Mesothelial cell of epicardium (in vitro differentiated cells): Measurements from ENCODE around the gene RBMS3. TPM values are rescaled to one million over a fixed set of nuclear protein-coding genes. Genes with fewer than 3 reads are reported as not detected.

Experiments used
- DNase-seq, 2 experiments: peaks; one replicate each; pipeline ENCODE4 v3.0.0; 2021; ENCODE audit warnings: low spot score in 2 of 2; ENCODE audit not compliant: unreplicated experiment in 2 of 2
- H3K27ac Mint-ChIP-seq: 2 replicates; pipeline ENCODE4 v1.8.0; 2021; ENCODE audit warnings: mixed read lengths
- H3K27me3 Mint-ChIP-seq: 2 replicates; pipeline ENCODE4 v1.8.0; 2021; ENCODE audit warnings: low read depth, mixed read lengths
- H3K36me3 Mint-ChIP-seq: 2 replicates; pipeline ENCODE4 v1.8.0; 2021; ENCODE audit warnings: mixed read lengths
- H3K4me1 Mint-ChIP-seq: 2 replicates; pipeline ENCODE4 v1.8.0; 2021; ENCODE audit warnings: mixed read lengths
- H3K4me3 Mint-ChIP-seq: 2 replicates; pipeline ENCODE4 v1.8.0; 2021; ENCODE audit warnings: mild to moderate bottlenecking, moderate library complexity, mixed read lengths
- H3K9me3 Mint-ChIP-seq: 2 replicates; pipeline ENCODE4 v1.8.0; 2021; ENCODE audit warnings: mixed read lengths
- total RNA-seq: library from RNA; stranded (reverse); gene quantifications from 3 replicates; pipeline ENCODE4 v1.2.1, GENCODE V29; 2021
- TF ChIP-seq, protein P1 (sequence below): fragments of 200-600 bp; sonication (generic); IDR thresholded peaks from one replicate; pipeline ENCODE4 v1.5.0; 2021; ENCODE audit warnings: antibody characterized with exemption; ENCODE audit not compliant: unreplicated experiment

Gene RBMS3
- total RNA-seq, 1 donor from 2014 or later: 42.5 TPM

DNA sequence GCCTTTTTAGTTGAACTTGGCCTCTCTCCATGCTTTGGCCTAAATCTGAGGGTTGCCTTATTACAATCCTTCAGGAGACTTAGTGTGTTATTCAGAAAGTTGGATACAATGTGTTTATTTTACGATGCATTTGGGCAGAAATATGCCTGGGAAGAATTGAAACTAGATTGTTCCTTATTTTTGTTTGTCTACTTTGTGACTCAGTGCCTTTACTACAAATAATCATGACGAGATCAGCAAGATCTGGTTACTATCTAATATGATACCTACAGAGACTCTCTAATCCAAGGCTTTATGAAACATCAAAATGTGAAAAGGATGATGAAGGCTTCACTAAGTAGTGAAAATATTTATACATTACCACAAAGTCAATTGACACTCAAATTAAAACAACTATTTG, 82.2 kb downstream of the RBMS3 start:
- DNase-seq: no peak
- Mint-ChIP-seq H3K27ac (no peak overlapping the region), H3K9me3 (peaks cover 22% of the 10 kb centered on the region), H3K27me3 (no peaks in the 10 kb centered on the region), H3K4me3 (no peak overlapping the region), H3K4me1 (peaks cover 5% of the 10 kb centered on the region), H3K36me3 (peaks cover 14% of the 10 kb centered on the region)
- TF ChIP-seq, protein P1, sequence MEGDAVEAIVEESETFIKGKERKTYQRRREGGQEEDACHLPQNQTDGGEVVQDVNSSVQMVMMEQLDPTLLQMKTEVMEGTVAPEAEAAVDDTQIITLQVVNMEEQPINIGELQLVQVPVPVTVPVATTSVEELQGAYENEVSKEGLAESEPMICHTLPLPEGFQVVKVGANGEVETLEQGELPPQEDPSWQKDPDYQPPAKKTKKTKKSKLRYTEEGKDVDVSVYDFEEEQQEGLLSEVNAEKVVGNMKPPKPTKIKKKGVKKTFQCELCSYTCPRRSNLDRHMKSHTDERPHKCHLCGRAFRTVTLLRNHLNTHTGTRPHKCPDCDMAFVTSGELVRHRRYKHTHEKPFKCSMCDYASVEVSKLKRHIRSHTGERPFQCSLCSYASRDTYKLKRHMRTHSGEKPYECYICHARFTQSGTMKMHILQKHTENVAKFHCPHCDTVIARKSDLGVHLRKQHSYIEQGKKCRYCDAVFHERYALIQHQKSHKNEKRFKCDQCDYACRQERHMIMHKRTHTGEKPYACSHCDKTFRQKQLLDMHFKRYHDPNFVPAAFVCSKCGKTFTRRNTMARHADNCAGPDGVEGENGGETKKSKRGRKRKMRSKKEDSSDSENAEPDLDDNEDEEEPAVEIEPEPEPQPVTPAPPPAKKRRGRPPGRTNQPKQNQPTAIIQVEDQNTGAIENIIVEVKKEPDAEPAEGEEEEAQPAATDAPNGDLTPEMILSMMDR: no peak

DNA sequence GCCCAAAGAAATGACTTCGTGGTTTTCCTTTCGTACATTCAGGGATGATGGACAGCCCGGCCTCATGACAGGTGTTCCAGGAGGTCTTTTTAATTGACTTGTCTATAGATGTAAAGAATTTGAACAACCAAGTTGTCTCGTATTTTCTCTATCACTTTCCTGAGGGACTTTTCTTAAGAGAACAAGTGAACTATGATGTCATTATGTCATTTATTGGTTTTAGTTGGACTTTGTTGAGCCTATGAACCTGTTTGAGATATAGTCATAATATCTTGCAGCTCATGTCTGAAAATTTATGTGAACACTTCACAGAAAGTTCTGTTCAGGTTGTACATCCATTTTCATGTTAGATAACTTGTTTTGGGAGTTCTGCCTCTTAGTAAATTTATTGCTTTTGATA, 89.2 kb downstream of the RBMS3 start:
- no peak overlapping the region for H3K4me3 Mint-ChIP-seq
- H3K27ac Mint-ChIP-seq: peak overlapping the region; percentile 74
- H3K36me3 Mint-ChIP-seq: peaks cover 2% of the 10 kb centered on the region
- H3K27me3 Mint-ChIP-seq: no peaks in the 10 kb centered on the region
- H3K9me3 Mint-ChIP-seq: peaks cover 4% of the 10 kb centered on the region
- TF ChIP-seq, protein P1: no peak
- DNase-seq: no peak
- peaks cover 42% of the 10 kb centered on the region for H3K4me1 Mint-ChIP-seq

DNA sequence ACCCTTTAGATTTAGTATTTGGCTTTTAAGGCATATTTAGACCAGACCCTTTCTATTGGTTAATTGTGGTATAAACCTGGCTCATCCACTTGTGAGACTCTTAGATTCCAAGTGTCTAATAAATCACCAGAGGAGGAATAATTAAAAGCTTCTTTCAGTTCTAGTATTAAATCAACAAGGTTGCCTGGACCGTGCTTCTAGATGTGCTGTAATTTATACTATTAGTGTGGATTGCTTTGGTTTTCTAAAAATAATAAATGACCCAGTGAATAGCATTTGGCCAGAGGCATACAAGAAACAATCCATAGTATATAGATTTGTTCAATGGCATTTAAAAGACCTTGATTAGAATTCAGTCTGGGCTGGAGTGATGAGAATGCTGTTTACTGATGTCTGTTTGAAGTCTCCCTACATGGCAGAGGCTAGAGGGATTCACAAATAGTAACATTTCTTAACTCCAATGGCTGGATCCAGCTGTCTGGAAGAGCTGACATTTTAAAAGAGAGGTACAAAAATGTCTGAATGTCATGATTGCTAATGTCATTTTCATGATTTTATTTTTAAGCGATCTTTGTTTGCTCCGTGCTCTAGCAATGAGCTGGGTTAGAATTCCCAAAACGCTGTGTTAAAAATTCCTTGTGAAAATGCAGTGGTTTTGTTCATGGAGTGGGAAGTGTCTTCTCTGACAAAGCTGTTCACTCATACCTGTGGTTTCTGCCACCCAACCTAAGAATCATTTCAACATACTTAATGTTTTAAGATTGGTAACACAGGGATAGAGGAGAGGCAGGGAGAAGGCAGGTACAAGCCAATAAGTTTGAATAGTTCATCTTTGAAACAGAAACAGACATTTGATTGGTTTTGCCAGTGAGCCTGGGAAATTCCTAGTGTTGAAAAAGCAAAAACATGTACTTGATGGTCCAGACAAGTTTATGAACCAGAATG, 89.9 kb downstream of the RBMS3 start:
- Mint-ChIP-seq H3K4me1 (peaks cover 42% of the 10 kb centered on the region), H3K27me3 (no peaks in the 10 kb centered on the region), H3K4me3 (no peak overlapping the region), H3K27ac (peak overlapping the region; percentile 74), H3K9me3 (peaks cover 11% of the 10 kb centered on the region), H3K36me3 (peaks cover 10% of the 10 kb centered on the region)
- DNase-seq: no peak
- TF ChIP-seq, protein P1: no peak

DNA sequence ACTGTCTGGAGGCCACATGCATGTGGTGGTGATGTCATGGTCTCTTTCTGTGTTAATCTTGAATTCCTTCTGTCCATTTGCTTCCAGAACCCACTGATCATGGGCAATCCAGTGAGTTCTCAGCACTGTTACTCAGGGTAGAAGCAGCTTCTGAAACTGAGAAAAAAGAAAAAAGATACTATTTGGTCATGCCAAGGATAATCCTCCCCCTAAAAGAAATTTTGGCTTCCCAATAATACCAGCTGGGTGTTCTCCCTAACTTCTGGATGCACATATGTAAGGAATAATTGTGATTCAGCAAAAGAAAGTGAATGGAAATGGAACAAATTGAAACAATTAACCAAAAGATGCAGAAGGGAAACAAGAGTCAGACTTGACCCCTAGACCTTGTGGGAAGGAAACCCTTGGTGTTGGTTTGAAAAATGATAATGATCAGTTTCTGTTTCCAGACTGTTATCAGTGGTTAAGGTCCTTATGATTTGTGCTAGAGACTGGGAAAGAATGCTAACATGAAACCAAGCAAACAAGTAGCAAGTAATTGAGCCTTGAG, 92.3 kb downstream of the RBMS3 start:
- H3K9me3 Mint-ChIP-seq: peaks cover 13% of the 10 kb centered on the region
- peak overlapping the region; percentile 4 for H3K27ac Mint-ChIP-seq
- H3K4me1 Mint-ChIP-seq: peaks cover 42% of the 10 kb centered on the region
- TF ChIP-seq, protein P1: no peak
- no peaks in the 10 kb centered on the region for H3K27me3 Mint-ChIP-seq
- H3K36me3 Mint-ChIP-seq: peaks cover 11% of the 10 kb centered on the region
- DNase-seq: no peak
- no peak overlapping the region for H3K4me3 Mint-ChIP-seq

DNA sequence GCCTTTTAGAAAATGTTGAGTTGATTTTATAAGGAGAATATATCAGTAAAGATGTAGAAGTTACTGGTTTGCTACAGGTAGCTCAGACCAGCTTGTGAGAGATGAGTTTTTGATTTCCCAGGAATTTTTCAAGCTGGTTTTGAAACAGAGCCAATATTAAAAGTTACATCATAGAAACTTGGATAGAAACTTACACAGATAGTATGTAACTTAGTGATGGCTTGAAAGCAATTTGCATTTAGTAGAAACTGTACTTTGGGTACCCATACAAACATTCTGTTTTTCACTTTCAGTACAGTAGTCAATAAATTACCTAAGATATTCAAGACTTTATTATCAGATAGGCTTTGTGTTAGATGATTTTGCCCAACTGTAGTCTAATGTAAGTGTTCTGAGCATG, 93.4 kb downstream of the RBMS3 start:
- Mint-ChIP-seq H3K4me3 (no peak overlapping the region), H3K27ac (peak overlapping the region; percentile 4), H3K27me3 (no peaks in the 10 kb centered on the region), H3K36me3 (peaks cover 11% of the 10 kb centered on the region), H3K4me1 (peaks cover 40% of the 10 kb centered on the region), H3K9me3 (peaks cover 13% of the 10 kb centered on the region)
- DNase-seq: no peak
- TF ChIP-seq, protein P1: no peak
